Measurements from ENCODE around the gene TRERF1. TPM values are rescaled to one million over a fixed set of nuclear protein-coding genes. Genes with fewer than 3 reads are reported as not detected.

The TRERF1 gene
- total RNA-seq, 6 experiments from 2014 or later, result 10.5 to 16.4 (median 15.2) TPM

DNA sequence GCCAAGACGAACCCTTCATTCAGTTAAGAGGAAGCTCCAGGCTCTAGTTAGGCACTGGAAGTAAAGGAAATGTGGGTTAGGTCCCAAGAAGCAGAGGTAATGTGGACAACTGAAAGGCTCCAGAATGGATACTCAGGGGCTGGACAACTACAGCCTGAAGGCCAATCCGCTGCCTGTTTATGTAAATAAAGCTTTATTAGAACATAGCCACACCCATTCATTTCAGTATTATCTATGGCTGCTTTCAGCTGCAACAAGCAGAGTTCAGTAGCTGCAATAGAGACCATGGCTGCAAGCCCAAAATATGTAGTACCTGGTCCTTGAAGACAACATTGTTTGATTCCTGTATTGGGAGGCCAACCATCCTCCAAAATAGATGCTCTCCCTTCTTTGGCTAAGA is 133.2 kb downstream of the TRERF1 start:
- no peak overlapping the region for H3K4me3 Mint-ChIP-seq
- H3K27me3 Mint-ChIP-seq (ENCODE audit: insufficient read depth), result no peaks in the 10 kb centered on the region; the same call in 1 of the 2 replicates
- H3K9me3 Mint-ChIP-seq, result no peaks in the 10 kb centered on the region
- H3K36me3 Mint-ChIP-seq (ENCODE audit: low read depth), result peaks cover 16% of the 10 kb centered on the region
- peak overlapping the region; percentile 8; the same call in 1 of the 2 replicates for H3K27ac Mint-ChIP-seq
- TF ChIP-seq, protein P1, sequence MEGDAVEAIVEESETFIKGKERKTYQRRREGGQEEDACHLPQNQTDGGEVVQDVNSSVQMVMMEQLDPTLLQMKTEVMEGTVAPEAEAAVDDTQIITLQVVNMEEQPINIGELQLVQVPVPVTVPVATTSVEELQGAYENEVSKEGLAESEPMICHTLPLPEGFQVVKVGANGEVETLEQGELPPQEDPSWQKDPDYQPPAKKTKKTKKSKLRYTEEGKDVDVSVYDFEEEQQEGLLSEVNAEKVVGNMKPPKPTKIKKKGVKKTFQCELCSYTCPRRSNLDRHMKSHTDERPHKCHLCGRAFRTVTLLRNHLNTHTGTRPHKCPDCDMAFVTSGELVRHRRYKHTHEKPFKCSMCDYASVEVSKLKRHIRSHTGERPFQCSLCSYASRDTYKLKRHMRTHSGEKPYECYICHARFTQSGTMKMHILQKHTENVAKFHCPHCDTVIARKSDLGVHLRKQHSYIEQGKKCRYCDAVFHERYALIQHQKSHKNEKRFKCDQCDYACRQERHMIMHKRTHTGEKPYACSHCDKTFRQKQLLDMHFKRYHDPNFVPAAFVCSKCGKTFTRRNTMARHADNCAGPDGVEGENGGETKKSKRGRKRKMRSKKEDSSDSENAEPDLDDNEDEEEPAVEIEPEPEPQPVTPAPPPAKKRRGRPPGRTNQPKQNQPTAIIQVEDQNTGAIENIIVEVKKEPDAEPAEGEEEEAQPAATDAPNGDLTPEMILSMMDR (IDR thresholded peaks at IDR 0.05), result no peak
- DNase-seq, result no peak
- H3K4me1 Mint-ChIP-seq (ENCODE audit: low read depth), result peaks cover 75% of the 10 kb centered on the region

GRCh38 chr6:42316981-42317380 is 134.7 kb downstream of the TRERF1 start:
- peak overlapping the region; percentile 76 for H3K4me3 Mint-ChIP-seq
- H3K27ac Mint-ChIP-seq, result peak overlapping the region; percentile 89

GRCh38 chr6:42315991-42316970 is 135.4 kb downstream of the TRERF1 start:
- DNase-seq, result peak; percentile 94
- Mint-ChIP-seq H3K4me1 (ENCODE audit: low read depth) (peaks cover 77% of the 10 kb centered on the region), H3K9me3 (no peaks in the 10 kb centered on the region), H3K4me3 (peak overlapping the region; percentile 76), H3K27me3 (ENCODE audit: insufficient read depth) (peaks cover 4% of the 10 kb centered on the region; the same call in 1 of the 2 replicates), H3K27ac (peak overlapping the region; percentile 89), H3K36me3 (ENCODE audit: low read depth) (peaks cover 19% of the 10 kb centered on the region)
- TF ChIP-seq, protein P1 (IDR thresholded peaks at IDR 0.05), result no peak

More at GRCh38 chr6:42316981-42317380, 134.7 kb downstream of the TRERF1 start:
- Mint-ChIP-seq H3K36me3 (ENCODE audit: low read depth) (peaks cover 15% of the 10 kb centered on the region; the same call in 1 of the 2 replicates), H3K27me3 (ENCODE audit: insufficient read depth) (peaks cover 4% of the 10 kb centered on the region; the same call in 1 of the 2 replicates), H3K9me3 (no peaks in the 10 kb centered on the region), H3K4me1 (ENCODE audit: low read depth) (peaks cover 84% of the 10 kb centered on the region)
- DNase-seq, result no peak
- TF ChIP-seq, protein P1 (IDR thresholded peaks at IDR 0.05), result no peak

DNA sequence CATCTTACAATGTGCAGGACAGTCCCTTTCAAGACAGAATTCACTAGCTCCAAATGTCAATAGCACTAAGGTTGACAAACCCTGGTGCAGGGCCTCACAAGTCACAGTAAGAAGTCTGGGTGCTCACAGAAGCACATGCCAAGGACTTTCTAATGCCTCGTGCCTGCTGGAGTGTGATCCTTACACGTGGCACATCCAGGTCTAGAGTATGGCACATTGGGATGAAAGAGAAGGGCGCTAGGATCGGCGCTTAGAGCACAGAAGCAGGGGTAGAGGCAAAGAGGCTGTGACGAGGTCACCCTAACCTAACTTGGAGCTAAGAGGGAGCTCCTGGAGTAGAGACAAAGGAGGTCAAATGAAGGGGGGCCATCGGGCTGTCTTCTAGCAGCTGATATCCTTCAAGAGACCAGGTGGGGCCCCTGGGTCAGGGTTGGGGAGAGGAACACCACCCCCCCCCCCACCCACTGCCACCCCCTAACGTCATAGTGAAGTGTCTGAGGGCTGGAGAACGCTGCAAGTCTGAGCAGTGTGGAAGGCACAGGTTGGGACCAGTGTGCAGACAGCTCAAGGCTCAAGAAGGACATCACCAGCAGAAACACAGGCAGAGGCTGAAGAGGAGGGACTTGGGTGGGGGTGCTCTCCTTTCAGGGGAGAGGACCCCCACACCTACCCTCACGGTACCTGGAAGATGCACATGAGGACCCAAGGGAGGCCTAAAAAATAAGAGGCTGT is 136.3 kb downstream of the TRERF1 start:
- no peak for DNase-seq
- H3K27me3 Mint-ChIP-seq (ENCODE audit: insufficient read depth), result peaks cover 4% of the 10 kb centered on the region; the same call in 1 of the 2 replicates
- H3K4me1 Mint-ChIP-seq (ENCODE audit: low read depth), result peaks cover 76% of the 10 kb centered on the region
- H3K9me3 Mint-ChIP-seq, result no peaks in the 10 kb centered on the region
- peak overlapping the region; percentile 76 for H3K4me3 Mint-ChIP-seq
- H3K36me3 Mint-ChIP-seq (ENCODE audit: low read depth), result peaks cover 22% of the 10 kb centered on the region
- TF ChIP-seq, protein P1 (IDR thresholded peaks at IDR 0.05), result no peak
- H3K27ac Mint-ChIP-seq, result peak overlapping the region; percentile 89

DNA sequence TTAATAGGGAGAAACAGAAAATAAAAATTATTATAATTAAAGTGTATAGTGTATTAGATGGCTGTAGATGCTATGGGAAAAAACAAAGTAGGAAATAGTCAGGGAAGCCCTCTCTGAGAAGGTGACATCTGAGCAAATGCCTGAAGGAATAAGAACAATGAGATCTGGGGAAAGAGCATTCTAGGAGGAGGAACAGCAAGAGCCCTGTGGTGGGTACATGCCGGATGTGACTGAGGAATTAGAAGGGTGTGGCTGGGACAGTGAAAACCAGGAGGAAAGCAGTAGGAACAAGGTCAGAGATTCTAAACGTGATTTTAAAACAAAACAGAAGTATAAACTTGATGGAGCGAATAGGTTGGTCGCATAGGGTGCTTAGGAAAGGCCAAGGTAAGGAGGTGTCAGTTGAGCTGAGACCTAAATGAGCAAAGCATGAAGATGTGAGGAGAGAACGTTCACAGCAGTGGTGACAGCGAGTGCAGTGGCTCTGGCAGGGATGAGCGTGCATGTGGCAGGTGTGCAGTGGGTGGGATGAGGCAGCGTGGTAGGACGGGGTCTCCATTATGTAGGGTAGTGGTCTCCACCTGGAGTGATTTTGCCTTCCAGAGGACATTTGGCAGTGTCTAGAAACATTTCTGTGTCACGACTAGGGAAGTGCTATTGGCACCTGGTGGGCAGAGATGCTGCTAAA is 137.0 kb downstream of the TRERF1 start:
- peaks cover 4% of the 10 kb centered on the region; the same call in 1 of the 2 replicates for H3K27me3 Mint-ChIP-seq (ENCODE audit: insufficient read depth)
- peak overlapping the region; percentile 89 for H3K27ac Mint-ChIP-seq
- TF ChIP-seq, protein P1 (IDR thresholded peaks at IDR 0.05), result no peak
- peaks cover 77% of the 10 kb centered on the region for H3K4me1 Mint-ChIP-seq (ENCODE audit: low read depth)
- peaks cover 24% of the 10 kb centered on the region for H3K36me3 Mint-ChIP-seq (ENCODE audit: low read depth)
- DNase-seq, result no peak
- peak overlapping the region; percentile 76 for H3K4me3 Mint-ChIP-seq
- H3K9me3 Mint-ChIP-seq, result no peaks in the 10 kb centered on the region

Data from HFFc6 (cell line).